ENCODE data around the gene LKAAEAR1.

The LKAAEAR1 gene

GRCh38 chr20:64036346-64037198 lies 47.6 kb downstream of the LKAAEAR1 start:
- Mint-ChIP-seq H3K27me3 (peaks cover 57% of the 10 kb centered on the region), H3K9me3 (no peaks in the 10 kb centered on the region), H3K4me3 (no peak overlapping the region), H3K36me3 (ENCODE audit: low read depth) (peaks cover 39% of the 10 kb centered on the region), H3K4me1 (ENCODE audit: low read depth) (peaks cover 12% of the 10 kb centered on the region), H3K27ac (no peak overlapping the region)
- intact Hi-C loops (cut with micrococcal nuclease): no loop called here

GRCh38 chr20:64035933-64036345 lies 48.3 kb downstream of the LKAAEAR1 start, which contains the start of gene C20orf204:
Gene C20orf204 (plus strand): TSS chr20:64036182. CDS start chr20:64036324, 142 bp downstream.
- no peak within 1 kb of the TSS for H3K4me3 Mint-ChIP-seq
- H3K4me1 Mint-ChIP-seq (ENCODE audit: low read depth): peaks cover 12% of the 10 kb centered on the region
- peaks cover 51% of the 10 kb centered on the region for H3K27me3 Mint-ChIP-seq
- H3K27ac Mint-ChIP-seq: no peak within 1 kb of the TSS
- intact Hi-C loops (cut with micrococcal nuclease): no loop called here
- peaks cover 45% of the 10 kb centered on the region for H3K36me3 Mint-ChIP-seq (ENCODE audit: low read depth)
- no peaks in the 10 kb centered on the region for H3K9me3 Mint-ChIP-seq

- peaks cover 44% of the 10 kb centered on the region for H3K27me3 Mint-ChIP-seq
Observed at GRCh38 chr20:64035066-64035932, 48.9 kb downstream of the LKAAEAR1 start.

GRCh38 chr20:64033981-64034493 lies 50.2 kb downstream of the LKAAEAR1 start:
- H3K27ac Mint-ChIP-seq: no peak overlapping the region
- H3K9me3 Mint-ChIP-seq: no peaks in the 10 kb centered on the region
- intact Hi-C loops (cut with micrococcal nuclease): no loop called here
- peaks cover 4% of the 10 kb centered on the region for H3K4me1 Mint-ChIP-seq (ENCODE audit: low read depth)
- H3K4me3 Mint-ChIP-seq: no peak overlapping the region
- peaks cover 32% of the 10 kb centered on the region for H3K27me3 Mint-ChIP-seq
- H3K36me3 Mint-ChIP-seq (ENCODE audit: low read depth): peaks cover 64% of the 10 kb centered on the region

More at GRCh38 chr20:64035066-64035932, 48.9 kb downstream of the LKAAEAR1 start:
- H3K4me1 Mint-ChIP-seq (ENCODE audit: low read depth): peaks cover 12% of the 10 kb centered on the region
- intact Hi-C loops (cut with micrococcal nuclease): no loop called here
- no peak overlapping the region for H3K4me3 Mint-ChIP-seq
- peaks cover 51% of the 10 kb centered on the region for H3K36me3 Mint-ChIP-seq (ENCODE audit: low read depth)
- H3K9me3 Mint-ChIP-seq: no peaks in the 10 kb centered on the region
- H3K27ac Mint-ChIP-seq: no peak overlapping the region
